GM15510 (cell line): ENCODE results near the gene FETUB.

Experiments
- POLR2A ChIP-seq: IDR thresholded peaks from 3 replicates; pipeline ENCODE4 v1.6.1; 2011; ENCODE audit warnings: borderline replicate concordance; ENCODE audit not compliant: insufficient read length; ENCODE audit errors: extremely low read depth

FETUB gene

GRCh38 chr3:186605561-186606545 lies 34.3 kb upstream of the FETUB start:
- no peak for TF ChIP-seq POLR2A

GRCh38 chr3:186608624-186609215 lies 31.5 kb upstream of the FETUB start:
- TF ChIP-seq POLR2A = no peak

- no peak for TF ChIP-seq POLR2A
These were observed 30.8 kb upstream of the FETUB start for GRCh38 chr3:186609247-186609868.

- no peak for TF ChIP-seq POLR2A
These were observed 28.1 kb upstream of the FETUB start for GRCh38 chr3:186612065-186612464.

- no peak for TF ChIP-seq POLR2A
These were observed 27.2 kb upstream of the FETUB start, which contains the start of gene AHSG for GRCh38 chr3:186612721-186613636. TSS of gene AHSG (plus strand) at chr3:186613060. CDS start at chr3:186613142, 82 bp downstream.

- TF ChIP-seq POLR2A = no peak
These were observed 26.4 kb upstream of the FETUB start for GRCh38 chr3:186613637-186614265.

- TF ChIP-seq POLR2A = no peak
These were observed 26.0 kb upstream of the FETUB start for GRCh38 chr3:186614266-186614596.

GRCh38 chr3:186614597-186615483 lies 25.4 kb upstream of the FETUB start:
- TF ChIP-seq POLR2A = no peak

- no peak for TF ChIP-seq POLR2A
These were observed 23.9 kb upstream of the FETUB start for GRCh38 chr3:186616299-186616617.

GRCh38 chr3:186617036-186617946 lies 22.9 kb upstream of the FETUB start:
- TF ChIP-seq POLR2A = no peak

GRCh38 chr3:186618318-186618938 lies 21.8 kb upstream of the FETUB start:
- no peak for TF ChIP-seq POLR2A

- no peak for TF ChIP-seq POLR2A
These were observed 20.4 kb upstream of the FETUB start for GRCh38 chr3:186619787-186620212.
